GM08714 (cell line): ENCODE data around the gene ECSIT.
"Not testable (repeated sequence)": the region's sequence is repeated elsewhere in the genome, so short reads cannot be mapped to it uniquely, and the experiment has no call there.

ENCODE experiments used
- H3K4me3 ChIP-seq: fragments of 200-500 bp; sonication (Bioruptor generic); 2 replicates; pipeline ENCODE4 v1.5.1; 2014; ENCODE audit warnings: mild to moderate bottlenecking, low read length, inconsistent platforms
- ZNF274 ChIP-seq: IDR thresholded peaks from 2 replicates; pipeline ENCODE4 v1.6.1; 2012; ENCODE audit warnings: mild to moderate bottlenecking, low read depth, low read length

The ECSIT gene

GRCh38 chr19:11480715-11481533 is 48.0 kb downstream of the ECSIT start, which contains the start of gene ELAVL3:
TSS of gene ELAVL3 (minus strand) at chr19:11481046. CDS start at chr19:11480608, 438 bp downstream.
- no peak within 1 kb of the TSS for H3K4me3 ChIP-seq

DNA sequence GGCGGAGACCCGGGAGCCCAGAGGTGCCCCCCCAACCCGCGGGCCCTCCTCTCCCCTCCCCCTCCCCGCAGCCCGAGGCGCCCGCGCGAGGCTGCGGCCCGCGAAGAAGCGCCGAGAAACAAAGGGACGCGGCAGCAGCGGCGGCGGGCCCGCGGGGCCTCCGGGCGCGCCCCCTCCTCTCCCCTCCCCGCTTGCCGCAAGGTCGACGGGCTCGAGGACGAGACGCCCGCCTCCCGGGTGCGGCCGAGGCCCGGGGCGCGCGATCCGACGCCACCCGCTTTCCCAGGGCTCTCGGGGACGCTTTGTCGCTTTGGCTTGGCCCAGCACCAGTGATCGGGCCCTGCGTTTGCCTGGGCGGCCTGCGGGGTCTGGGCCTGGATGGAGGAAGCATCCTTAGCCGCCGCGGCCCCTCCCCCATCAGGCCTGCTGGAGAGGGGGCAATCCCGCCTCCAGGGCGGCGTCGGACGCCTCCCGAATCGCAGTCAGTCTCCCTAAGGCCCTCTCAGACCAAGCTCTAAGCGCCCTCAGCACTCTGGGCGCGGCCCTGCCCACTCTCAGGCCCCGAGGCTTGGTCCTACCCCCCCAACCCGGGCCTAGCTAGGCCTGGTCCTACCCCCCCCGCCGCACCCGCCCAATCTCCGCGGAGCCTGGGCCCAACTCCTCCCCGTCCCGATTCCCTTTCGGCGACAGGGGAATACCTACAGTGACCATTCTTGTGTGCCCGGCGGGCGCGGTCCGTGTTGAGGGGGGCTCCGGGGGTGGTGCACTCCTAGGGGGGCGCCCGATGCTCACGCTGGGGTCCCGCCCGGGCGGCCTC is 48.8 kb downstream of the ECSIT start:
- no peak for TF ChIP-seq ZNF274
- no peak overlapping the region for H3K4me3 ChIP-seq

More at GRCh38 chr19:11480715-11481533, 48.0 kb downstream of the ECSIT start, which contains the start of gene ELAVL3:
- no peak for TF ChIP-seq ZNF274

- H3K4me3 ChIP-seq = no peak overlapping the region
Measured at GRCh38 chr19:11479090-11479897, 49.6 kb downstream of the ECSIT start.

DNA sequence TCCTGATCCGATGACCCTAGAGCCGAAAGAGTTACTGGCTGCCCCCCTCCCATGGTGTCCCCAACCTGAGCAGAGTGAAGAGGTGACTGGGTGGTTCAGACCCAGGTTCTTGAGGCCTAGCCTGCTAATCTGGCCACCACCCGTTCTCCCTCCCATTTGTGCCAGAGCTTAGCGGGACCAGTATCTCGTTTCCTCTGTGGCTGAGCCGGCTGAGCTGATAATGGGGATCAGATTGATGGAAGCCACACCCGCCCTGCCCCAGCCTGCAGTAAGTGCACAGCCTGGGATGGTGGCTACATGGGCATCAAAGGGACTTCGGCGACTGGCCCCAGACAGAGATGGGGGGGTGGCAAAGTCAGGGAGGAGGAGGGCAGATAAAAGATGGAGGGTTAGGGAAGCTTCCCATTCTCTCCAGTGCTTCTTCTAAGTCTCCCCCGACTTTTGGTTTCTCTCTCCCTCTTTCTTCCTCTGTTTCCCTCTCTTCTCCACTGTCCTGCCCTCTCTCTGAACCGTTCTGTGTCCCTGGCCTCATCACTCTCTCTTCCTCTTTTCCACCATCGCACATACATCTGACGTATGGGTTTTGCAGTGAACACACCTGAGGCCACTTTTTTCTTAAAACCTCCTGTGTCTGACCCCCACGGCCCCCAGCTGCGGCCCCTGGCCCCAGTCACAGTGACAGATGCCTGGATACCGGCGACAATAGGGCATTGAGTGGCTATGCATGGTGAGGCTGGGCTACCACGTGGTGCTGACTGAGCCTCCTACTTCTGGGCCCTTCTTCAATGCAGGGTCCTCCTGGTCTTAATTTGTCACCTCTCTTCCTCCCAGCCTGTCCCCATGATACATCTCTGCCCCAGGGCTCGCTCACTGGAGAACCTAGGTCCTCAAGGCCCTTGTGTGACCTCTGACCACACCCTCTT is 50.5 kb downstream of the ECSIT start:
- H3K4me3 ChIP-seq = no peak overlapping the region
- no peak for TF ChIP-seq ZNF274

More at GRCh38 chr19:11479090-11479897, 49.6 kb downstream of the ECSIT start:
- no peak for TF ChIP-seq ZNF274

- no peak for TF ChIP-seq ZNF274
Measured at GRCh38 chr19:11475861-11476260, 53.1 kb downstream of the ECSIT start.

DNA sequence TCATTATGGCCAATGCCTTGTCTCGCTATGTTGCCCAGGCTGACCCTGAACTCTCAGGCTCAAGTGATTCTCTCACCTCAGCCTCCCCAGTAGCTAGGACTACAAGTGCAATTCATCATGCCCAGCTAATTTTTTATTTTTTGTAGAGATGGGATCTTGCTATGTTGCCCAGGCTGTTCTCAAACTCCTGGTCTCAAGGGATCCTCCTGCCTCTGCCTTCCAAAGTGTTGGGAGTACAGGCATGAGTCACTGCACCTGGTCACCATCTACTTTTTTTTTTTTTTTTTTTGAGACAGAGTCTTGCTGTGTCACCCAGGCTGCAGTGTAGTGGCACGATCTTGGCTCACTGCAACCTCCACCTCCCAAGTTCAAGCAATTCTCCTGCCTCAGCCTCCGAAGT is 53.6 kb downstream of the ECSIT start:
- H3K4me3 ChIP-seq = not testable (repeated sequence)

More at GRCh38 chr19:11475861-11476260, 53.1 kb downstream of the ECSIT start:
- no peak overlapping the region for H3K4me3 ChIP-seq

DNA sequence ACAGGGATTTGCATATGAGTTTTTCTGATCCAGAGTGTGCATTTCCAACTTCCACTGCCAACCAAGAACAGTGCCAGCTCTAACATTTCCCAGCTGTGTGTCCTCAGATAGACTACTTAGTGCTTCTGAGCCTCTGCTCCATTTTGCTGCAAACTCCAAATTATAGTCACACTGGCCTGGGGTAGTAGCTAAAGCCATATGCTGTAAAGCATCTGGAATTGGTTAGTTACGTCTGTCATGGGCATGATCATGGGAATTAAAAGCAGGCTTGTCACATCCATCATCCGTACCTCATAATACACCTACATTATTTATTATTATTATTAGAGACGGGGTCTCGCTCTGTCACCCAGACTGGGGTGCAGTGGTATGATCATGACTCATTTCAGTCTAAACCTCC is 55.2 kb downstream of the ECSIT start:
- no peak for TF ChIP-seq ZNF274

DNA sequence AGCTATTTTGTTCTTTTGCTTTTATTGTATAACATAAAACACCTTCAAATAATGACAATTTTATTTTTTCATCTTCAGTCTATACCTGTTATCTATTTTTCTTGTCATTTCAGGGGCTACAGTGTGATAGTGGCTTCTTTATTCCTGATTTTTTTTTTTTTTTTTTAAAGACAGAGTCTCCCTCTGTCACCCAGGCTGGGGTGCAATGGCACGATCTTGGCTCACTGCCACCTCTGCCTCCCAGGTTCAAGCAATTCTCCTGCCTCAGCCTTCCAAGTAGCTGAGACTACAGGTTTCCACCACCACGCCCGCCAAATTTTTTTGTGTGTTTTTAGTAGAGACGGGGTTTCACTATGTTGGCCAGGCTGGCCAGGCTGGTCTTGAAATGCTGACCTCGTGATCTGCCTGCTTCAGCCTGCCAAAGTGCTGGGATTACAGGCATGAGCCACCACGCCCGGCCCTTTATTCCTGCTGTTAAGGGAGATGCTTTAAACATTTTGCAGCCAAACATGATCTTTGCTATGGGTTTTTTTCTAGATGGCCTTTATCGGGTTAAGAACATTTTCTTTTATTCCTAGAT is 60.6 kb downstream of the ECSIT start:
- not testable (repeated sequence) for H3K4me3 ChIP-seq

More for the DNA sequence above, 55.2 kb downstream of the ECSIT start:
- no peak overlapping the region for H3K4me3 ChIP-seq

- H3K4me3 ChIP-seq = no peak overlapping the region
- no peak for TF ChIP-seq ZNF274
Measured at GRCh38 chr19:11465600-11465999, 63.3 kb downstream of the ECSIT start.

GRCh38 chr19:11464333-11465265 is 64.3 kb downstream of the ECSIT start:
- no peak overlapping the region for H3K4me3 ChIP-seq
- TF ChIP-seq ZNF274 = no peak

GRCh38 chr19:11463391-11463790 is 65.5 kb downstream of the ECSIT start:
- no peak for TF ChIP-seq ZNF274

DNA sequence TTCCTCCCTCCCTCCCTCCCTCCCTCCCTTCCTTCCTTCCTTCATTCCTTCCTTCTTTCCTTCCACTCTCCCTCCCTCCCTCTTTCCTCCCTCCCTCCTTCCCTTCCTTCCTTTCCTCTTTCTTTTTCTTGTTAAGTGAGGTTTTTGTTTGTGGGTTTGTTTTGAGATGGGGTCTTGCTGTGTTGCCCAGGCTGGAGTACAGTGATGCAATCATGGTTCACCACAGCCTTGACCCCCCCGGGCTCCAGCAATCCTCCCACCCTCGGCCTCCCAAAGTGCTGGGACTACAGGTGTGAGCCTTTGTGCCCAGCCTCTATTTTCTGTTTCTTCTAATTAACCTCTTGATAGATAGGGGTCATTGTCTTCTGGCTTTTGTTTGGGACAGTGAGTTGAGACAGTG is 67.5 kb downstream of the ECSIT start:
- no peak for TF ChIP-seq ZNF274
- no peak overlapping the region for H3K4me3 ChIP-seq

More at GRCh38 chr19:11463391-11463790, 65.5 kb downstream of the ECSIT start:
- no peak overlapping the region for H3K4me3 ChIP-seq
